Activated T-cell treated with anti-CD3 and anti-CD28 coated beads for 1 hour (primary cell): ENCODE measurements around the gene LHX8.

Source experiments
- DNase-seq: peaks from one replicate; pipeline ENCODE4 v3.0.0-alpha.2; 2020; ENCODE audit warnings: low read depth

LHX8 gene

DNA sequence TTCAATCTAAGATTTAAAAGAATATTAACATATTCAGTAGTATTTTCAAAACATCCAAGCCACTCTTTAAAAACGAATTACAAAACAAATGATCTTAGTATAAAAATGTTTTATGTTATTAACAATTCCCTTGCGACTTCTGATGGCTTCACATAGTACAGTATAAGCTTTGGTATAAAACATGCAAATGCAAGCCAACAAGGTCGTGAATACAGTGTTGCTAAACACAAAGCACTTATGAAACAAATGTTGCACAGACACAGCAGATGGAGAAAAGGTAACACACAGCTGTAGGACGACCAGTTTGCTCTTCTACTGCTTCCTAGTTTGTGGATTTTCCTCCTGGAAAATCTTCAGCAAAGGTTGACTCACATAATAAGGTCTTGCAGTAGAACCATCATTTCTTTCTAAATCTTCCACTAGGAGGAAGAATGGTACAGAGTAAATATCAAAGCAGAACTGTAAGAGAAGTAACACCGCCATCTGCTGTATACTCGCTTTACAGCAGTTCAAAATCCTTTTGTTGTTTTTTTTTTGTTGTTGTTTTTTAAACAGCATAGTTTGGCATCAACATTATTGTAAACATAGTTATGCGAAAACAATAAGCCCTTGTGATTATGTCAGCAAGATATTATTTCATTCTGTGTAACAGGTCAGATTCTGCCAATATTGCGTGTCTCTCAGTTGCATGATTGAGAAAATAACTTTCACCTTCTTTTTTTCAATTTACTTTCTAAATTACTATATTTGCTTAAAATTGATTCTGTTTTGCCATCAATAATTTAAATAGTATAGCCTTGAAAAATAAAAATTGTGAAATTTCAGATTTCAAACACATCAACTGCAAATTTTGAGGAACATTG is 69.5 kb downstream of the LHX8 start:
- no peak for DNase-seq

GRCh38 chr1:75208862-75209261 is 74.7 kb downstream of the LHX8 start:
- DNase-seq = no peak
